ENCODE measurements around the gene GRIK5. TPM values are rescaled to one million over a fixed set of nuclear protein-coding genes. Genes with fewer than 3 reads are reported as not detected.
"Not testable (repeated sequence)": the region's sequence is repeated elsewhere in the genome, so short reads cannot be mapped to it uniquely, and the experiment has no call there.

Gene GRIK5
- total RNA-seq, 2 donors from 2014 or later, result 22.3 to 24.8 TPM

- ATAC-seq (ENCODE audit: insufficient number of reproducible peaks, low FRiP score, low read depth) (no peak), DNase-seq (ENCODE audit: low spot score) (no peak)
- Histone ChIP-seq H3K27me3 (replicated peaks; ENCODE audit: insufficient read depth) (no peaks in the 10 kb centered on the region), H3K27ac (no peak overlapping the region), H3K4me1 (ENCODE audit: control insufficient read depth in 1 of 2, low read depth in 2 of 2) (peaks cover 9 to 16% of the 10 kb centered on the region in 2 donors), H3K4me3 (no peak overlapping the region), H3K36me3 (peaks cover 7% of the 10 kb centered on the region), H3K9me3 (no peaks in the 10 kb centered on the region)
- no peak for TF ChIP-seq CTCF (IDR thresholded peaks at IDR 0.05)
These were observed 46.7 kb downstream of the GRIK5 start for GRCh38 chr19:42023121-42023942.

- no peak for TF ChIP-seq CTCF (IDR thresholded peaks at IDR 0.05)
- Histone ChIP-seq H3K27ac (no peak overlapping the region), H3K4me3 (no peak overlapping the region), H3K27me3 (replicated peaks; ENCODE audit: insufficient read depth) (no peaks in the 10 kb centered on the region), H3K9me3 (no peaks in the 10 kb centered on the region), H3K4me1 (ENCODE audit: control insufficient read depth in 1 of 2, low read depth in 2 of 2) (peaks cover 9 to 16% of the 10 kb centered on the region in 2 donors), H3K36me3 (peaks cover 7% of the 10 kb centered on the region)
- DNase-seq (ENCODE audit: low spot score), result no peak
- ATAC-seq (ENCODE audit: insufficient number of reproducible peaks, low FRiP score, low read depth), result no peak
These were observed 47.4 kb downstream of the GRIK5 start for GRCh38 chr19:42022616-42023015.

- H3K27ac ChIP-seq, result no peak overlapping the region
- no peaks in the 10 kb centered on the region for H3K9me3 ChIP-seq
- H3K36me3 ChIP-seq, result peaks cover 7% of the 10 kb centered on the region
- DNase-seq (ENCODE audit: low spot score) (no peak), ATAC-seq (ENCODE audit: insufficient number of reproducible peaks, low FRiP score, low read depth) (no peak)
- peaks cover 9 to 16% of the 10 kb centered on the region in 2 donors for H3K4me1 ChIP-seq (ENCODE audit: control insufficient read depth in 1 of 2, low read depth in 2 of 2)
- no peak overlapping the region for H3K4me3 ChIP-seq
- no peaks in the 10 kb centered on the region for H3K27me3 ChIP-seq (replicated peaks; ENCODE audit: insufficient read depth)
- no peak for TF ChIP-seq CTCF (IDR thresholded peaks at IDR 0.05)
These were observed 48.8 kb downstream of the GRIK5 start for GRCh38 chr19:42021185-42021584.

- DNase-seq (ENCODE audit: low spot score) (no peak), ATAC-seq (ENCODE audit: insufficient number of reproducible peaks, low FRiP score, low read depth) (no peak)
- Histone ChIP-seq H3K27me3 (replicated peaks; ENCODE audit: insufficient read depth) (no peaks in the 10 kb centered on the region), H3K4me3 (no peak overlapping the region), H3K27ac (no peak overlapping the region), H3K4me1 (ENCODE audit: control insufficient read depth in 1 of 2, low read depth in 2 of 2) (no peaks in the 10 kb centered on the region), H3K9me3 (no peaks in the 10 kb centered on the region), H3K36me3 (peaks cover 7% of the 10 kb centered on the region)
- no peak for TF ChIP-seq CTCF (IDR thresholded peaks at IDR 0.05)
These were observed 51.4 kb downstream of the GRIK5 start for GRCh38 chr19:42018503-42019193.

GRCh38 chr19:42017040-42017439, 53.0 kb downstream of the GRIK5 start:
- no peak for ATAC-seq (ENCODE audit: insufficient number of reproducible peaks, low FRiP score, low read depth)
- DNase-seq (ENCODE audit: low spot score), result no peak
- H3K27me3 ChIP-seq (replicated peaks; ENCODE audit: insufficient read depth), result no peaks in the 10 kb centered on the region
- peaks cover 7% of the 10 kb centered on the region for H3K36me3 ChIP-seq
- H3K9me3 ChIP-seq, result no peaks in the 10 kb centered on the region
- H3K4me3 ChIP-seq, result no peak overlapping the region
- H3K4me1 ChIP-seq (ENCODE audit: control insufficient read depth in 1 of 2, low read depth in 2 of 2), result no peaks in the 10 kb centered on the region
- TF ChIP-seq CTCF (IDR thresholded peaks at IDR 0.05), result no peak
- H3K27ac ChIP-seq, result no peak overlapping the region

- not testable (repeated sequence) for H3K27ac ChIP-seq; H3K4me3 ChIP-seq; ATAC-seq (ENCODE audit: insufficient number of reproducible peaks, low FRiP score, low read depth); H3K9me3 ChIP-seq; H3K36me3 ChIP-seq; H3K4me1 ChIP-seq (ENCODE audit: control insufficient read depth in 1 of 2, low read depth in 2 of 2); DNase-seq (ENCODE audit: low spot score); H3K27me3 ChIP-seq (replicated peaks; ENCODE audit: insufficient read depth)
These were observed 57.3 kb downstream of the GRIK5 start for GRCh38 chr19:42012747-42013146.
